ENCODE results near the gene PRRT1. TPM values are rescaled to one million over a fixed set of nuclear protein-coding genes. Genes with fewer than 3 reads are reported as not detected.

The PRRT1 gene
- total RNA-seq, 1 donor from 2014 or later, result 2.7 TPM

DNA sequence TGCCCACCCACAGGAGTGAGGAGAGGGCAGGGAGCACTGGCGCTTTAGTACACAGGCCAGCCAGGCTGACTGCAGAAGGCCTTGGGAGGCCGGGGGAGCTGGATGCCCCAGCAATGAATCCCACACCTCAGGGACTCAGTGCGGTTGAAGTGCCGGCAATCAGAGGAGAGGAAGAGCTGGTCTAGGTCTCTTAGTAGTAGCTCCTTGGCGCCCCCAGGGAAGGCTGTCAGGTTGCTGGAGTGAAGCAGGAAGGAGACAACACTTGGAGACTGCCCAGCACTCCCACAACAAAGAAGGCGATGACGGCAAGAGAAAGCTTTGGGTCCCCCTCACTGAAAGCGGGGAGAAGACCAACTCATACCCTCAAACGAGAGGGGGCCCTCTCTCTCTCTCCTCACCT is 34.3 kb downstream of the PRRT1 start:
- TF ChIP-seq, protein P1, sequence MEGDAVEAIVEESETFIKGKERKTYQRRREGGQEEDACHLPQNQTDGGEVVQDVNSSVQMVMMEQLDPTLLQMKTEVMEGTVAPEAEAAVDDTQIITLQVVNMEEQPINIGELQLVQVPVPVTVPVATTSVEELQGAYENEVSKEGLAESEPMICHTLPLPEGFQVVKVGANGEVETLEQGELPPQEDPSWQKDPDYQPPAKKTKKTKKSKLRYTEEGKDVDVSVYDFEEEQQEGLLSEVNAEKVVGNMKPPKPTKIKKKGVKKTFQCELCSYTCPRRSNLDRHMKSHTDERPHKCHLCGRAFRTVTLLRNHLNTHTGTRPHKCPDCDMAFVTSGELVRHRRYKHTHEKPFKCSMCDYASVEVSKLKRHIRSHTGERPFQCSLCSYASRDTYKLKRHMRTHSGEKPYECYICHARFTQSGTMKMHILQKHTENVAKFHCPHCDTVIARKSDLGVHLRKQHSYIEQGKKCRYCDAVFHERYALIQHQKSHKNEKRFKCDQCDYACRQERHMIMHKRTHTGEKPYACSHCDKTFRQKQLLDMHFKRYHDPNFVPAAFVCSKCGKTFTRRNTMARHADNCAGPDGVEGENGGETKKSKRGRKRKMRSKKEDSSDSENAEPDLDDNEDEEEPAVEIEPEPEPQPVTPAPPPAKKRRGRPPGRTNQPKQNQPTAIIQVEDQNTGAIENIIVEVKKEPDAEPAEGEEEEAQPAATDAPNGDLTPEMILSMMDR (conservative IDR thresholded peaks at IDR 0.05), result no peak
- H3K4me3 Mint-ChIP-seq, result no peak overlapping the region
- peaks cover 21% of the 10 kb centered on the region for H3K36me3 Mint-ChIP-seq
- no peaks in the 10 kb centered on the region for H3K27me3 Mint-ChIP-seq
- DNase-seq (ENCODE audit: extremely low spot score, unreplicated experiment), result no peak
- H3K4me1 Mint-ChIP-seq (ENCODE audit: unreplicated experiment), result peaks cover 23% of the 10 kb centered on the region
- H3K9me3 Mint-ChIP-seq, result no peaks in the 10 kb centered on the region
- H3K27ac Mint-ChIP-seq, result no peak overlapping the region

DNA sequence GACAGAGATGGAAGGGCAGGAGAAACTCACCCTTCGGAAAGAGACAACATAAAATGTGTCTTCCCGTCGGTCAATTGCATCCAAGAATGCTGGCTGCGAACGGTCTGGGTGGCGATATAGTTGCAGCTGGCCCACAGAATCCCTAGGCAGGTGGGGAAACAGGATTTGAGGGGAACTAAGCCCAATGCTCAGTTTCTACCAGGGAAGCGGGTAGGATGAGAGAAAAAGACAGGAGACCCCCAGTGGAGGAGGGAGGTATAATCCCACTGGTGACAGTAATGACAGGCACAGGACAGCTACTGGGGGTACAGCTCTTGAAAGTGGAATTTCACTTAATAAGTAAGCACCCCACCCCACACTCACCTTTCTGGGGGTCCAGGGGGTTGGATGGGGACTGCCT is 35.1 kb downstream of the PRRT1 start:
- Mint-ChIP-seq H3K27me3 (no peaks in the 10 kb centered on the region), H3K36me3 (peaks cover 23% of the 10 kb centered on the region), H3K4me1 (ENCODE audit: unreplicated experiment) (peaks cover 31% of the 10 kb centered on the region), H3K27ac (peak overlapping the region; percentile 39), H3K4me3 (no peak overlapping the region), H3K9me3 (no peaks in the 10 kb centered on the region)
- TF ChIP-seq, protein P1 (conservative IDR thresholded peaks at IDR 0.05), result peak; percentile 70
- no peak for DNase-seq (ENCODE audit: extremely low spot score, unreplicated experiment)

DNA sequence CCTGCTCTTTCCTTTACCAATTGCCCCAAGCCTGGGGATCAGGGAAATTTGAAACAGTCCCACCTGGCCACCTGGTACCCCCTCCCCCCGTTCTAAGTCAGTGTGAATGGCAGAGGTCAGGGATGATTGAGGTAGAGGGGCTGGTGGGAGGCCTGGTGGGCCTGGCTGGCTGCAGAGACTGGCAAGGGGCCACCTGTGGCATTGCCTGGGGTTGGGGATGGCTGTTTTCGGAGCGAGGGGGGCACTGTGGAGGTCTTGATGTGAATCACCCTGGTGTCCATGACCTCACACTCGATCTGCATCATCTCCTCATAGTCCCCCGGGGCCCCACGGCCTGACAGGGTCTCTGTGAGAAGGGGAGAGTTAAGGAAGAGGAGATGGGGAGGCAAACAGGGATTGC is 36.1 kb downstream of the PRRT1 start:
- Mint-ChIP-seq H3K4me3 (no peak overlapping the region), H3K27ac (peak overlapping the region; percentile 98), H3K36me3 (peaks cover 20% of the 10 kb centered on the region), H3K27me3 (no peaks in the 10 kb centered on the region), H3K4me1 (ENCODE audit: unreplicated experiment) (peaks cover 37% of the 10 kb centered on the region), H3K9me3 (no peaks in the 10 kb centered on the region)
- TF ChIP-seq, protein P1 (conservative IDR thresholded peaks at IDR 0.05), result no peak
- DNase-seq (ENCODE audit: extremely low spot score, unreplicated experiment), result no peak

DNA sequence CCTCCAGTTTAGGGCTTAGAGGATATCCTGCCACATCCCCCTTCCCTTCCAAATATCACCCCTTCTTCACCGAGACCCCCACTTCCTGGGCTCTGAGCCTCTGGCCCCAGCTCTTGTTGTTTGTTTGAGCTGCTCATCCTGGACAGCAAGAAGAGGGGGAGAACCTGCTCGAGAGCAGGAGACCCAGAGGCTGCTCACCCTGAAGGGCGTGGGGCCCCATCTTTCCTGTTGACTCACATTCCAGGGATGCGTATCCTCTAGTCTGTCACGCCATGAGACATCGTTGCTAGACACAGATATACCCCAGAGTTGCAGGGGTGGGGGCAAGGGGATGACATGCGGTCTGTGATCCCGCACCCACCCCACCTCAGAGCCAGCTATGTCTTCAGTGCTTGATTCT is 36.9 kb downstream of the PRRT1 start:
- TF ChIP-seq, protein P1 (conservative IDR thresholded peaks at IDR 0.05), result no peak
- Mint-ChIP-seq H3K4me3 (peak overlapping the region; percentile 74), H3K9me3 (no peaks in the 10 kb centered on the region), H3K4me1 (ENCODE audit: unreplicated experiment) (peaks cover 37% of the 10 kb centered on the region), H3K36me3 (peaks cover 20% of the 10 kb centered on the region), H3K27me3 (no peaks in the 10 kb centered on the region), H3K27ac (peak overlapping the region; percentile 98)
- no peak for DNase-seq (ENCODE audit: extremely low spot score, unreplicated experiment)

DNA sequence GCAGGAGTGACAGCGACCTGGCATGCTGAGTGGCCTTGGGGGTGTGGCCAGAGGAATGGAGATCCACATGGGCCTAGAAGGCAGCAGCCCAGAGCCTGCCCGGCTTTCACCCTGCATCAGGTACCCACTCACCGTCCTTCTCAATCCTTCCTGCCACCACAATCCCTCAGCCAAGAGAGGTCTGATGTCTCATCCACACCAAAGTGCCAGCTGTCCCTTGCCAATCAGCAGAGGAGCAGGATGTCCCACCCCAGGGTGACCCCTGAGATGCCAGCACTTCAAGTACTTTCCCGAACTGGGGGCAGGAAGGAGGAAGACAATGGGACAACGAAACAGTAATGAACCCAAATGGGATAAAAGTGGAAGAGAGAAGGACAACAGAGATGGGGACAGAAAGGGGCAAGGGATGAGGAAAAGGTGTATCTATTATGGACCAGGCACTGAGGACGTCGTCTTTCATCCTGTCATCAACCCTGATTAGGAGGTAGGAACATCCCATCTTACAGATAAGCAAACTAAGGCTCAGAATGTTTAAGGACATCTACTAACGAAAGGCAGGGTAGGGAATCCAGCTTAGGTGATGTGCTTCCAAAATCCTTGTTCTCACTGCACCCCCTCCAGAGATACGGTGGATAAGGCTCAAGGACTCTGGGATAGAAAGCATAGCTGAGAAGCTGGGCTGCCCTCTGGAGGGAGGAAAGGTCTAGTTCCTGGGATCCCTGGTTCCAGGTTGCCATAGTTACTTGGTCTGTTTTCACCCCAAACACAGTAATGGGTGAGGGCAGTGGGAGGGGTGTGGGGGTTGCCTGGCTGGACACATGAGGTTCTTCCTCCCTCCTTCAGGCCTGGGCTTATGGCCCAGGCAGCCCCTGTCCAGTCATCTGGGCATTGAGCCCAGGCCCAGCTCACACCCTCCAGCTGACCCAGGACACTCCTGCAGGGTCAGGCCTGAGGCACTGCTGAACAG is 38.1 kb downstream of the PRRT1 start:
- no peak for DNase-seq (ENCODE audit: extremely low spot score, unreplicated experiment)
- H3K36me3 Mint-ChIP-seq, result peaks cover 20% of the 10 kb centered on the region
- peak overlapping the region; percentile 98 for H3K27ac Mint-ChIP-seq
- no peaks in the 10 kb centered on the region for H3K9me3 Mint-ChIP-seq
- TF ChIP-seq, protein P1 (conservative IDR thresholded peaks at IDR 0.05), result no peak
- H3K4me1 Mint-ChIP-seq (ENCODE audit: unreplicated experiment), result peaks cover 32% of the 10 kb centered on the region
- H3K27me3 Mint-ChIP-seq, result peaks cover 5% of the 10 kb centered on the region
- H3K4me3 Mint-ChIP-seq, result no peak overlapping the region
